Keratinocyte (primary cell): ENCODE results near the gene CSNK1G1. TPM values are rescaled to one million over a fixed set of nuclear protein-coding genes. Genes with fewer than 3 reads are reported as not detected.

Experiments used
- DNase-seq: peaks from one replicate; pipeline ENCODE4 v3.0.0-alpha.2; 2011; ENCODE audit warnings: low read depth, missing footprints, low spot score
- FAIRE-seq: peaks from 2 replicates; lab custom pipeline; 2011; peaks lifted over from hg19 to GRCh38; lab: Jason Lieb, UNC
- H2AFZ ChIP-seq: 2 replicates; pipeline ENCODE4 v1.6.0; 2012; ENCODE audit warnings: low read length, control low read depth, inconsistent platforms; ENCODE audit not compliant: control insufficient read depth
- H3K27ac ChIP-seq: 2 replicates; pipeline ENCODE4 v1.5.1; 2011; ENCODE audit warnings: low read length; ENCODE audit not compliant: control insufficient read depth, insufficient read depth
- H3K27me3 ChIP-seq: 3 replicates; pipeline ENCODE4 v1.6.0; 2011; ENCODE audit warnings: low read length; ENCODE audit not compliant: control insufficient read depth, insufficient read depth; ENCODE audit errors: extremely low read depth
- H3K36me3 ChIP-seq, 2 experiments: 2 replicates in 1 of 2; 3 replicates in 1 of 2; pipeline ENCODE4 v1.5.1; 2011; ENCODE audit warnings: low read length in 2 of 2, mild to moderate bottlenecking in 1 of 2; ENCODE audit not compliant: control insufficient read depth in 2 of 2, insufficient read depth in 2 of 2; ENCODE audit errors: extremely low read depth in 1 of 2
- H3K4me1 ChIP-seq: 3 replicates; pipeline ENCODE4 v1.5.1; 2011; ENCODE audit warnings: low read length; ENCODE audit not compliant: control insufficient read depth, insufficient read depth; ENCODE audit errors: extremely low read depth
- H3K4me2 ChIP-seq: 3 replicates; pipeline ENCODE4 v1.6.0; 2011; ENCODE audit warnings: low read depth, low read length; ENCODE audit not compliant: control insufficient read depth, insufficient read depth; ENCODE audit errors: extremely low read depth
- H3K4me3 ChIP-seq, 3 experiments: fragments of 200-600 bp in 1 of 3; sonication (generic) in 1 of 3; 2 replicates in 2 of 3; 3 replicates in 1 of 3; pipeline ENCODE4 v1.5.1; 2011 to 2016; ENCODE audit warnings: low read length in 3 of 3, mild to moderate bottlenecking in 3 of 3, control low read depth in 2 of 3, inconsistent platforms in 1 of 3, low read depth in 1 of 3, mixed read lengths in 1 of 3, mixed run types in 1 of 3, moderate library complexity in 1 of 3; ENCODE audit not compliant: control insufficient read depth in 2 of 3, insufficient read depth in 2 of 3; ENCODE audit errors: extremely low read depth in 1 of 3
- H3K79me2 ChIP-seq: 2 replicates; pipeline ENCODE4 v1.6.0; 2012; ENCODE audit warnings: low read length; ENCODE audit not compliant: control insufficient read depth, insufficient read depth
- H3K9ac ChIP-seq: 3 replicates; pipeline ENCODE4 v1.6.0; 2011; ENCODE audit warnings: low read length; ENCODE audit not compliant: control insufficient read depth, insufficient read depth; ENCODE audit errors: extremely low read depth
- H3K9me1 ChIP-seq: 3 replicates; pipeline ENCODE4 v1.6.0; 2011; ENCODE audit warnings: low read length; ENCODE audit not compliant: control insufficient read depth, insufficient read depth; ENCODE audit errors: extremely low read depth
- H3K9me3 ChIP-seq: 2 replicates; pipeline ENCODE4 v1.5.1; 2012; ENCODE audit warnings: low read depth, low read length; ENCODE audit not compliant: control insufficient read depth
- H4K20me1 ChIP-seq: 3 replicates; pipeline ENCODE4 v1.6.0; 2011; ENCODE audit warnings: low read length; ENCODE audit not compliant: control insufficient read depth, insufficient read depth; ENCODE audit errors: extremely low read depth
- EZH2 ChIP-seq: IDR thresholded peaks from one replicate; pipeline ENCODE4 v1.6.1; 2012; ENCODE audit warnings: inconsistent platforms, mild to moderate bottlenecking, low read length, moderate library complexity
- dilution Hi-C: fragments of 300-500 bp; cut with MboI; formaldehyde crosslinking; loops from one replicate; pipeline ENCODE4 v1.7.0; 2020; ENCODE audit warnings: low sequenced_read_pairs; ENCODE audit not compliant: extremely low pct_ligation_motif_present
- polyA plus RNA-seq, 5 experiments: library from polyadenylated mRNA; depleted of rRNA in 3 of 5; stranded (reverse) in 3 of 5; stranded (forward) in 1 of 5; unstranded in 1 of 5; fragments of >200 nt; gene quantifications; 1 replicate in 1 of 5; 2 replicates in 3 of 5; 3 replicates in 1 of 5; pipeline versions ENCODE4 v1.2.1 to v1.2.3, GENCODE V29; 2011 to 2012; ENCODE audit warnings: missing spikeins in 2 of 5, low read depth in 1 of 5, low replicate concordance in 1 of 5
- TF ChIP-seq, protein P1 (sequence below), 3 experiments: IDR thresholded peaks in 1 of 3; conservative IDR thresholded peaks in 1 of 3; optimal IDR thresholded peaks in 1 of 3; 2 replicates in 2 of 3; 3 replicates in 1 of 3; pipeline versions ENCODE3 to v1.5.1; 2011; ENCODE audit warnings: low read length in 3 of 3, mild to moderate bottlenecking in 3 of 3, moderate library complexity in 2 of 3, control low read depth in 1 of 3, inconsistent platforms in 1 of 3; ENCODE audit not compliant: insufficient read depth in 2 of 3; ENCODE audit errors: extremely low read depth in 1 of 3

Gene CSNK1G1
- polyA plus RNA-seq, 1 donor (not counting 4 experiments of a cell fraction or from before 2014, with no cell fraction given), result 28.9 TPM

DNA sequence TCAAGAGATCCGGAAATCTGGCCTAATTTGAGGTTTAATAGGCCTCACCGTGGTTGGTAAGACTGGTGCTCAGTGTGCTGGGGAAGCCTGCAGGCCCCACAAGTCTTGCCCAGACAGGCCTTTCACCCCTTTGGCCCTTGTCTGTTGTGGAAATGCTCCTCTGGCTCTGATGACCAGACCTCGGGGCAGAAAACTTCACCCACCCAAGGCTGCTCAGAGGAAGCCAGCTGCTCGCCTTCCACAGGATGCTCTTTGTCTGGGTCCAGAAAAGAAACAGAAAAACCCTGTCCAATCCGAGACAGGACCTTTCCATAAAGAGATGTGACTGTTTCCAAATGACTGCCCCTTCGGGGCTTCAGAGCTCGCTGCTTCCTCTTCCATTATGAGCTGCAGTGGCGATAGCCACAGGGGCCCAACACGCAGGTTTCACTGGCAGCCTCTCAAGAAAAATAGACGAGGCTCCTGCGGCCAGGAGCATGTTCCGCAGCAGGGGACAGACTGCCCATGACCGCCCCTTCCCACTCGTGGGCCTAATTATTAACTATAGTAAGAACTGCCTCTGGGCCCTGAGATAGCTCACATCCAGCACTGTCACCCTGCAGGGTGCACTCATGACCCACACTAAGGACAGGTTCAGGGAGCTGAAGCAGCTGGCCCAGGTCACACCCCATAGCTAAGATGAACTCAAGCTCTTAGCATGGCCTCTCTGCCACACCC, 211.2 kb downstream of the CSNK1G1 start:
- Histone ChIP-seq H3K36me3 (peaks cover 7 to 8% of the 10 kb centered on the region in 2 experiments), H3K9me3 (no peaks in the 10 kb centered on the region), H2AFZ (no peak overlapping the region), H3K9me1 (no peaks in the 10 kb centered on the region), H3K4me2 (no peak overlapping the region), H3K79me2 (no peaks in the 10 kb centered on the region), H3K27me3 (no peaks in the 10 kb centered on the region), H3K4me3 (no peak overlapping the region), H3K9ac (no peak overlapping the region), H4K20me1 (no peaks in the 10 kb centered on the region), H3K27ac (no peak overlapping the region), H3K4me1 (no peaks in the 10 kb centered on the region)
- dilution Hi-C loops, result no loop called here
- FAIRE-seq (no peak), DNase-seq (no peak)
- TF ChIP-seq, protein P1, sequence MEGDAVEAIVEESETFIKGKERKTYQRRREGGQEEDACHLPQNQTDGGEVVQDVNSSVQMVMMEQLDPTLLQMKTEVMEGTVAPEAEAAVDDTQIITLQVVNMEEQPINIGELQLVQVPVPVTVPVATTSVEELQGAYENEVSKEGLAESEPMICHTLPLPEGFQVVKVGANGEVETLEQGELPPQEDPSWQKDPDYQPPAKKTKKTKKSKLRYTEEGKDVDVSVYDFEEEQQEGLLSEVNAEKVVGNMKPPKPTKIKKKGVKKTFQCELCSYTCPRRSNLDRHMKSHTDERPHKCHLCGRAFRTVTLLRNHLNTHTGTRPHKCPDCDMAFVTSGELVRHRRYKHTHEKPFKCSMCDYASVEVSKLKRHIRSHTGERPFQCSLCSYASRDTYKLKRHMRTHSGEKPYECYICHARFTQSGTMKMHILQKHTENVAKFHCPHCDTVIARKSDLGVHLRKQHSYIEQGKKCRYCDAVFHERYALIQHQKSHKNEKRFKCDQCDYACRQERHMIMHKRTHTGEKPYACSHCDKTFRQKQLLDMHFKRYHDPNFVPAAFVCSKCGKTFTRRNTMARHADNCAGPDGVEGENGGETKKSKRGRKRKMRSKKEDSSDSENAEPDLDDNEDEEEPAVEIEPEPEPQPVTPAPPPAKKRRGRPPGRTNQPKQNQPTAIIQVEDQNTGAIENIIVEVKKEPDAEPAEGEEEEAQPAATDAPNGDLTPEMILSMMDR (optimal IDR thresholded peaks at IDR 0.05 in 1 of 3, IDR thresholded peaks at IDR 0.05 in 1 of 3, conservative IDR thresholded peaks at IDR 0.05 in 1 of 3; ENCODE audit: extremely low read depth in 1 of 3, insufficient read depth in 2 of 3, low read length in 3 of 3), result no peak
- TF ChIP-seq EZH2, result no peak

DNA sequence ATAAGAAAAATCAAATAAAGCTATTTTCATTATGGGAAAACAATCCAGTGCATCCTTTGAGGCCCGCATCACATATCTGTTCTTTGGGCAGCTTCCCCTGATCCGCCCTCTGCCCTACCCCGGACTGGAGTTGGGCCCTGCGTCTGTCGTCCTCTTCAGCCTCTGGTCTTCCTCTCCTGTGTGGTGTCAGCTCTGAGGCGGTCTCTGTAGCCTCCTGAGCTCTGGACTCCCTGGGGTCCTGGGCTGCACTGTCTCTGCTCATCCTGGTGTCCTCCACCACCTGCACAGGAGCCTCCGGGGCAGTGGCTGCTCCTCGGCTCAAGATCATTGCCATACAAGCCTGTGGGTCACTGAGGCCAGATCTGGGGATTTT, 211.8 kb downstream of the CSNK1G1 start:
- TF ChIP-seq, protein P1 (optimal IDR thresholded peaks at IDR 0.05 in 1 of 3, IDR thresholded peaks at IDR 0.05 in 1 of 3, conservative IDR thresholded peaks at IDR 0.05 in 1 of 3; ENCODE audit: extremely low read depth in 1 of 3, insufficient read depth in 2 of 3, low read length in 3 of 3), result no peak
- TF ChIP-seq EZH2, result no peak
- no peaks in the 10 kb centered on the region for H3K79me2 ChIP-seq
- H3K4me1 ChIP-seq, result no peaks in the 10 kb centered on the region
- H3K27me3 ChIP-seq, result no peaks in the 10 kb centered on the region
- no peak overlapping the region for H3K27ac ChIP-seq
- FAIRE-seq, result no peak
- H2AFZ ChIP-seq, result no peak overlapping the region
- no peak overlapping the region for H3K9ac ChIP-seq
- no peaks in the 10 kb centered on the region for H3K9me1 ChIP-seq
- no peaks in the 10 kb centered on the region for H4K20me1 ChIP-seq
- no peak overlapping the region for H3K4me3 ChIP-seq
- no peaks in the 10 kb centered on the region for H3K9me3 ChIP-seq
- peaks cover 7 to 8% of the 10 kb centered on the region in 2 experiments for H3K36me3 ChIP-seq
- no peak for DNase-seq
- dilution Hi-C loops, result no loop called here
- H3K4me2 ChIP-seq, result no peak overlapping the region
